ENCODE data around the gene CFAP221.
"Not testable (repeated sequence)": the region's sequence is repeated elsewhere in the genome, so short reads cannot be mapped to it uniquely, and the experiment has no call there.

The CFAP221 gene

DNA sequence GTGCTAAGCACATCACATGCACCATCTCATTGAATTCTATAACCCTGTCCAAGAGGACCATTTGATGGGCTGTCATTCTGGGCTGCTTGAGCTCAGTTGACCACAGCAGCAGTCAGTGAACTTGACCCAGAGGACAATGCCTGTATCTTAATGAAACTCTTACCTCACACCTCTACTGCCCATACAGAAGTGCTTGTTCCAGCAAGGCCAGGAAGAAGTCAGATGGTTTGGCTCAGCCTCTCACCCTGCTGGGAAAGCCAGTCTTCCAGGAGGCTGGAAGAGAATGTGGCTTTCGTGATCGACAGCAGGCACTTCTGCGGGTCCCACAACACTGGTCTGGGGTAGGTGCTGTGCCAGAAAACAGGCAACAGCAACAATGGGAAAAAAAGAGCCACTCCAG, 47.3 kb downstream of the CFAP221 start:
- no peak for DNase-seq

DNA sequence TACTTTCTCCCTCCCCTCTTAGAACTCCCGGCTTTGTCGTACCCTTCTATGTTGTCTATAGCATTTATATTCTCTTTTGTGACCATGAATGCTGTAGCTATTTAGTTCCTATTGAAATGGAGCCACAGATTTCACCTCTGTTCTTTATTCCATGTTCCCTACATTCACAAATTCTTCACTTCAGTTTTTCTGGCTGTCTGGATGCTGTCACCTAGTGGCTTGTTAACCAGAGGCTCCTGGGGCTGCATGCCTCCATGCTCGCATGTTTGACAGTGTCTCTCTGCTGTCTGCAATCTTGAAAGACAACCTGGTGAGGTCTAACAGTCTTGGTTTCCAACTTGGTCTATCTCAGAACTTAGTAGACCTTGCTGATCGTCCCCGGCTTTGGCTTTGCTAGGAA, 48.2 kb downstream of the CFAP221 start:
- DNase-seq = no peak

DNA sequence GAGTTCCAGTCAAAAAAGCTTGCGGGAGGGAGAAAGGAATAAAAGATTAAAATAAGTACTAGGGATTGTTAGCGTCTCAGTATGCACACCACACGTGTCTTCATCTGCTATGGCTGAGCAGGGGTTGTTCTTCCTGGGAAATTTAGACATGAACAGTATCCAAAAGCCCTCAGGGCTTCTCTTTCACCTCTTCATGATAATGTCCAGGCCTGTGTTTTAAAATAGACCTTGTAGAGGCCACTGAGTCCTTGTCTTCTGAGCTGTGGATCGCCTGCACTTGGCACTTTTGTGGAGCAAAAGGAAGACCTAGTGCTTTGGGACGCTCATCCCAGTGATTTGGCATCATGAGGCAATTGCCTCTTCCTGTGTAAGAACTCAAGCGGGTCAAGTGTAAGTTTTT, 52.4 kb downstream of the CFAP221 start:
- no peak for DNase-seq

- no peak for DNase-seq
Measured at GRCh38 chr2:119598596-119599263, 54.5 kb downstream of the CFAP221 start.

DNA sequence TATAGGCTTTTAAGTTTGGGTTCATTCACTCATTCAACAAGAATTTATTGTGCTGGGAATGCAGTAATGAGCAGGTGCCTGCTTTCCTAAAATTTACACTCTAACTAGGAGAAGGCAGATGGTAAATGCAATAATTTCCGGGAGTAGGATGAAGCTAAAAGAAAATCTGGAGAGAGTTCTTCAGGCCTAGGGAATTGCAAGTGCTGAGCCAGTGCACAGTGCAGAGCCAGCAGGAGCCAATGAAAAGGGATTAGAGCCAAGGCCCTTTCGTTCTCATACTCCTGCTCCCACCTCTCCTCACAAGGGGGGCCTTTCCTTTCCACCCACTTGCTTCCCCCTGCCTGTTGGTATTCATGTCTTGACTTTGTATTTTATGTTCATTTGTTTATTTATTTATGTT, 55.1 kb downstream of the CFAP221 start:
- DNase-seq = no peak

GRCh38 chr2:119605096-119605495, 60.8 kb downstream of the CFAP221 start:
- DNase-seq = no peak

DNA sequence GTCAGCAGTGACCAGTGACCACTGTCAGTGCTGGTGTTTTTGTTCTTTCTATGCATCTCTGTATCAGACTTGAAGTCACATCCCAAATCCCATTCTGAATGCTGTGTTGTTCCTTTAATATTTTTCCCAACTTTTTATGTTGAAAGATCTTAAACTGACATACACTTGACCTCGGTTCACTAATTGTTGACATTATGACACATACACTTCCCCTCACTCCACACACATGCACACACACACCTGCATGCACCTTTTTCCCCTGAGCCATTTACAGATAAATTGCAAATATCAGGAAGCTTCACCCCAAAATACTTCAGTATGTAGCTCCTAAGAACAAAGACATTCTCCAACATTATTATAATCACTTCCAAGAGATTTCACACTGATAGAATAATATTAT, 62.4 kb downstream of the CFAP221 start:
- no peak for DNase-seq

- no peak for DNase-seq
Measured at GRCh38 chr2:119608553-119608952, 64.3 kb downstream of the CFAP221 start.

DNA sequence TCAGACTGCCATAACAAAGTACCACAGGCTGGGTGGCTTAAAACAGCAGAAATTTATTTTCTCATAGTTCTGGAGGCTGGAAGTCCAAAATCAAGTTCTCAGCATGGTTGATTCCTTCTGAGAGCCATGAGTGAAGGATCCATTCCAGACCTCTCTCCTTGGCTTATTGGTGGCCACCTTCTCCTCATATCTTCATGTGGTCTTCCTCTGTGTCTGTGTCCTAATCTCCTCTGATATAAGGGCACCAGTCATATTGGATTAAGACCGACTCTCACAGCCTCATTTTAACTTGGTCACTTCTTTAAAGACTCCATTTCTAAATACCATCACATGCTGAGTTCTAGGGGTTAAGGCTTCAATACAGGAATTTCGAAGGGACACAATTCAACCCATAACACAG, 65.1 kb downstream of the CFAP221 start:
- no peak for DNase-seq

DNA sequence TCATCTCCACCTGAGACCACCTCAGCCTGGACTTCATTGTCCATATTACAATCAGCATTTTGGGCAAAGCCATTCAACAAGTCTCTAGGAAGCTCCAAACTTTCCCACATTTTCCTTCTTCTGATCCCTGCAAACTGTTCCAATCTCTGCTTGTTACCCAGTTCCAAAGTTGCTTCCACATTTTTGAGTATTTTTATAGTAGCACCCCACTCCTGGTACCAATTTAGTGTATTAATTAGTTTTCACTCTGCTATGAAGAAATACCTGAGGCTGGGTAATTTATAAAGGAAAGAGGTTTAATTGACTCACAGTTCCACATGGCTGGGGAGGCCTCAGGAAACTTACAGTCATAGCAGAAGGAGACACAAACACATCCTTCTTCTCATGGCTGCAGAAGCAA, 69.9 kb downstream of the CFAP221 start:
- DNase-seq = not testable (repeated sequence)

DNA sequence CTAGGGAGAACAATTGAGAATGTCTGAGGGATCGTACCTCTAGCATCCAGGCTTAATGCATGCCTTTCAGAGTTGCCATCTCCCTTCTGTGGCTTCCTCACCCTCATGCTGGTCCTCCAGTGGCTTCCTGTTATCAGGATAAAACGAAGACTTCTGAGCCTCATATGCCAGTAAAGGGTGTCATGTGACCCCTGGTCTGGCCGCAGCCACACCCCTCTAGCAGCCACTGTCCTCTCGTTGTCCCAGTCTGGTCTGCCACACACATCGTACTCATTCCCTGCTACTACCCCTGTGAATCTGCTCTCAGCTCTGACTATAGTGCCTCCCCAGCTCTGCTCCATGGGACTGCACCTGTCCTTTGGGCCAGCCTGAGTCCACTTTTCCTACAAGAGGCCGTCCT, 72.2 kb downstream of the CFAP221 start:
- DNase-seq = no peak

- no peak for DNase-seq
Measured at GRCh38 chr2:119617455-119617854, 73.2 kb downstream of the CFAP221 start.

DNA sequence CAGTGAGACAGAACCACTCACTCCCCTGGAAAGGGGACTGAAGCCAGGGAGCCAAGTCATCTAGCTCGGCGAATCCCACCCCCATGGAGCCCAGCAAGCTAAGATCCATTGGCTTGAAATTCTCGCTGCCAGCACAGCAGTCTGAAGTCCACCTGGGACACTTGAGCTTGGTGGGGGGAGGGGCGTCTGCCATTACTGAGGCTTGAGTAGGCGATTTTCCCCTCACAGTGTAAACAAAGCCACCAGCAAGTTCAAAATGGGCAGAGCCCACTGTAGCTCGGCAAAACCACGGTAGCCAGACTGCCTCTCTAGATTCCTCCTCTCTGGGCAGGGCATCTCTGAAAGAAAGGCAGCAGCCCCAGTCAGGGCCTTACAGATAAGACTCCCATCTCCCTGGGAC, 74.5 kb downstream of the CFAP221 start:
- not testable (repeated sequence) for DNase-seq

GRCh38 chr2:119625226-119625625, 81.0 kb downstream of the CFAP221 start:
- DNase-seq = no peak

DNA sequence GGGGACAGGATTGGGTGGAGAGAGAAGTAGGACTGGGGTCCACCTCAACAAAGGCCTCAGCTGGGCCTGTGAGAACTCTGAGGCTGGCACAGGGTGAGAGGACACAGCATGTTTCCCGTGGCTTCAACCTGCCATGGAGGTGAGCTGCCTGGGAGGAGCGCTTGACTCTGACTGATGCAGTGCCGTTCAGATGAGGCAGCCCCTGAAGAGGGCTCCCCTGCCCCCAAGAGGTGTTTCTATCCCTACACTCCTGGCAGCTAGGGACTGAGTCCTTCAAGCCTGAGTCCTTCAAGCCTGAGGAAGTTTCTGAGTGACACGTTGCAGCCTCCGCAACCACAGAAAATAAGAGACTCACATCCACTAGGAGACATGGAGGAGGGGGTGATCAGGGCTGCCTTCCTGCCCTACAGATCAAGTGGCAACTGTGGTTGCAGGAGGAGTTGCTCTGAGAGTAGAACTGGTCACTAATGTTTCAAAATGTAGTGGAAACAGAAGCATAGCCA, 85.1 kb downstream of the CFAP221 start:
- no peak for DNase-seq

DNA sequence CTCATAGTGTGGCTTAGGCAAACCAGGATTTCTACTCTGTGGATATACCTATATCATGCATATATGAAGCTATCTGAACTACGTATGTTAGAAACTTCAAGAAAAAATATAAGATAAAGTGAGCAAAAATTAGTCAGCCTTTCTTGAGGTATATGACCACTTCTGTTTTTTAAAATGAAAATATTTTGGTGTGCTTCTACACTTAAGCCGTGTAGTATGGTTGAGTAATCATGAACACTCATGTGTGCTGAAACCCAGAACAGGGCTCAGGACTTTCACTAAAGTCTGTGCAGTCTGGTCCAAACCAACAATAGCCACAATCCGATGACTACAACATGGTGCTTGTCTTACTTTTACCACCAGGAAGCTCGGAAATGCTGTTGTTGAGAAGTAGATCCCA, 85.9 kb downstream of the CFAP221 start:
- DNase-seq = no peak

DNA sequence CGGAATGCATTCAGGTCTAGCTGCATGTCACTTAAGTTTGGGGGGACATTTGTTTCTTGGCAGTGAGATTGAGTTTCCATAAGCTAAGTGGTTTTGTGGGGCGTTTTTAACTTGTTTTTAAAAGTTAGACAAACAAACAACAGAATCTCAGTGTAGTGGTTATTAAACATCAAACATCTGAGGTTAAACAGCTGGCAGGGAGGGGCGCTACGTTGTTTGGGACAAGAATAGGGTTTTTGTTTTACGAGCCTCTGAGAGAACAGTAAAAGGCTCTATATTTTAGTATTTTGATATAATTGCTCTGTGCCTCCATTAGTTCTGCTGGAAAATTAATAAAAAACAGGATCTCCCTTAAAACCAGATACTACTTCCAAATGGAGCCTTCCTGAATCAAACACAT, 93.1 kb downstream of the CFAP221 start:
- no peak for DNase-seq

GRCh38 chr2:119638246-119638645, 94.0 kb downstream of the CFAP221 start:
- no peak for DNase-seq

DNA sequence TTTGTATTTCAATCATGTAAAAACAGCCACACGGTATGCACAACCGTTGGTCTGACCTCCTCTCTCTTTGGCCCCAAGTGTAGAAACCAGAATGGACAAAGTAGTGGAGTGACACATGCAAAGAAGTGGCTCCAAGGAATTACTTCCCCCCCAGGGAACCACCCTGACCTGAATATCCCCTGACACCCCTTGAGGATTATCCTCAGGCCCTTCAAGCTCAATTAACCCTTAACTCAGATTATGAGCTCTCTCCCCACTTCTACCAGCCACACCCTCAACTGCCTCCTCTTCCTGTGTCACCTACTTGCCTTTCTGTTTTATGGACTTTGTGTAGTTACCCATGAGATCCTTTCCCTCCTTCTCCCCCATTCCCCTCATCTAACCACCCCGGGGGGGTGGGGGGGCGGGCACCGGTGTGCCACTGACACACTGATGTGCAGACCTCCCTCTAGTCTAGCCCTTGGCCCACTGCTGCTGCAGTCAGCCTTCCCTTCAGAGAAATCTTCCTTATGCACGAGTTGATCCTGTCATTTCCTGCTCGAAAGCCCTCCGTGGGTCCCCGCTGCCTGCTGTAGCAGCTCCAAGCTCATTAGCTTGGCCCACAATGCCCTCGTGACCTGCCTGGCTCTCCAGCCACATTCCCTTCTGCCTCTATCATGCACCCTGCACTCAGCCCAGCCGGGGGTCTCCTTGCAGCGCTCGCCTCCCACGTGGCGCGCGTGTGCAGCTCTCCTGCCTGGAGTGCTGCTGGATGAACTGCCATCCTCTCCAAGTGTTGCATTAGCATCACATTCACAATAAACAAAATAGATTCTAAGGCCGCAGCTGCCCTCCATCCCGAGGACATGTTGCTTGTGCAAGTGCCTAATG, 94.7 kb downstream of the CFAP221 start:
- DNase-seq = no peak

DNA sequence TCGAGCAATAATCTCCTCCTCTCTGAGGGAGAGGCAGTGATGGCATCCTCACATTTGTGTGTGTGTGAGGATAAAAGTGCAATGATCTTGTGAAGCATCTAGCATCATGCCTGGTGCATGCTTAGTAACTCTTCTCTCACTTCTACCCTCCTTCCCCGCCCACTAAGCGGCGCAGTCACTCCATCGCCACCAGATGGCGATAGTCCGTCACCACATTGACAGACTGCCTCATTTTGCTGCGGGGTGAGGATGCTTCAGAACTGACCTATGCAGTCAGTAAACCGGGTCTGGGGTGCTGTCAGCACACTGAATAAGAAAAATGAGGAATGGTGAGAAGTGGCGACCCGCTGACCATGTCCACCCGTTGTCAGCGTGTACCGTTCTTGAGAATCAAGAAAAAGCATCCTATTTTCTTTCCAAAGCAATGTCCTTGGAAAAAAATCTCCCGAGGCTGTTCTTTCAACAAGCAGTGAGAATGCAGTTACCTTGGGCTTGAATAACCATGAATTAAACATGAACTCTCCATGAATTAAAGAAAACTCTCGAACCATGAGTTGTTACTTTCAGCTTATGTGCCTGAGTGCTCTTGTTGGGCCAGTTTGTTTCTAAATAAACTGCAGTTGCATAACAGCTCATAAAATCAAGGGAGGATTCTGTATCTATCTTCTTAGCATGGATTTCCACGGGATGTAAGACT, 97.5 kb downstream of the CFAP221 start:
- DNase-seq = peak; percentile 71

DNA sequence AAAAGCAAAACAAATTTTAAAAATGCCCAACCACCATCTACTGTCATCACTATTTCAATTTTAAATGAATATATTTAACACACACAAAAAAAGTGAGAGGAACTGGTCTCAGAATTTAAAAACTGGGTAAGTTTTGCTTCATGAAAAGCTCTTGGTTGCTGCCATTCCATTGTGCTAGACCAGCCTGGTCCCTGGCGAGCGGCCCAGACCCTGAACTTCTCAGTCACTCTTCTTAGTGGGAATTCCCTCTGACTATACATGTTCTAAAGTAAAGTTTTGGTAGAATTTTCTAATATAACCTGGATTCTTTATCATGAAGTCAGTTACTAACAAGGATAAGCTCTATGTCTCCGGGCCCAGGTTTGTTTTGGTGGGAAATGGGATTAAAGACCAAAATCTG, 99.9 kb downstream of the CFAP221 start:
- no peak for DNase-seq

DNA sequence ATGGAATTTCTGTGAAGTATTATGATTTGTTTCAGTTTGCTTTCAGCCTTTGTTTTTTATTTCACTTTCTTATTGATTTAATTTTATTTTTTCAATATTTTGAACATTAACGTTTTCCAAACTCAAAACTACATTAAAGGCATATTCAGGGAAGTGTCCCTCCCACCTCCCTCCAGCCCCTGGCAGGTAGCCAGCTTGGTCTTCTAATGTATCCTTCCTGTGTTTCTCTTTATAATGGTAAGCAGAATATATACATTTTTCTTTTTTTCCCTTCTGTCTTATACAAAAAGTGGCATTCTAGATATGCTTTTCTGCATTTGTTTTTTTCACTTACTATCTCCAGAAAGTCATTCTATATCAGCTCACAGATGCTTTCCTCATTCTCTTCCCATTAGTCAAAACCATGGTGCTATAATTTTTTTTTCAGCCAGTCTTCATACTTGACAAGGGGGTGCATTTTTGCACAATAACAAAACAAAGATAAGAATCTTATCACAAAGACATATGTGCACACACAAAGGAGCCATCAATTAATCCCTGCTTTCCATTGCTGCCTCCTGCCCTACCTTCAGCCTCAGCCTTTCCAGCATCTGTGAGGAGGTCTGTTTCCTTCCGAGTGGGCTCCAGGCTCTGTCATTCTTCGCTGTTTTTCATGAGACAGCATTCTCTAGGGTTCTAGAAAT, 101.1 kb downstream of the CFAP221 start:
- DNase-seq = no peak

DNA sequence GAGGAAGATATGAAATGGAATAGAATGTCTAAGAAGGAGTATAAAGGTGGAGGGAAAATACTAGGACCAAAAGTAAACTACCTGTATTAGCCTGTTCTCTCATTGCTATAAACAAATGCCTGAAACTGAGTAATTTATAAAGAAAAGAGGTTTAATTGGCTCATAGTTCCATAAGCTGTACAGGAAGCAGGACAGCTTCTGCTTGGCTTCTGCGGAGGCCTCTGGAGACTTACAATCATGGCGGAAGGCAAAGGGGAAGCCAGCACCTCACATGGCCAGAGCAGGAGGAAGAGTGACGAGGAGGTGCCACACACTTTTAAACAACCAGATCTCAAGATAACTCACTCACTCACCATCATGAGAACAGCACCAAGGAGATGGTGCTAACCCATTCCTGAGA, 101.9 kb downstream of the CFAP221 start:
- DNase-seq = no peak

Data from CD4-positive, alpha-beta T cell treated with Interleukin-4 for 4 hours (primary cell).